Right lobe of liver (tissue), 6 donors: ENCODE measurements around the gene PPP1R15B. TPM values are rescaled to one million over a fixed set of nuclear protein-coding genes. Genes with fewer than 3 reads are reported as not detected.
A peak's percentile ranks its signal among the peaks of the same experiment; 100 is the strongest.

Source experiments
- ATAC-seq, 4 donors: fragments of 200-7000 bp; cut with Tn5 transposase; one replicate each; pipeline ENCODE4 v1.9.1; 2020; ENCODE audit warnings: mild to moderate bottlenecking in 4 of 4, moderate library complexity in 4 of 4
- DNase-seq, 3 donors: peaks; one replicate each; pipeline ENCODE4 v3.0.0-alpha.2; 2020
- H3K27ac ChIP-seq, 3 donors: fragments of 200-600 bp; one replicate each; pipeline ENCODE4 v1.8.0; 2022
- H3K27me3 ChIP-seq, 2 donors: fragments of 200-600 bp; one replicate each; pipeline ENCODE4 v1.8.0; 2022
- H3K36me3 ChIP-seq, 4 donors: fragments of 200-600 bp; sonication (generic) in 1 of 4; one replicate each; pipeline versions ENCODE4 v1.5.1 to v1.8.0; 2017 to 2022; ENCODE audit warnings: control low read depth in 1 of 4
- H3K4me1 ChIP-seq, 4 donors: fragments of 200-600 bp; sonication (generic) in 1 of 4; one replicate each; pipeline versions ENCODE4 v1.5.1 to v1.8.0; 2017 to 2022; ENCODE audit warnings: control low read depth in 1 of 4
- H3K4me3 ChIP-seq, 3 donors: fragments of 200-600 bp; one replicate each; pipeline ENCODE4 v1.8.0; 2022
- H3K9me3 ChIP-seq, 4 donors: fragments of 200-600 bp; sonication (generic) in 1 of 4; one replicate each; pipeline versions ENCODE4 v1.5.1 to v1.8.0; 2017 to 2022; ENCODE audit warnings: control low read depth in 1 of 4
- CTCF ChIP-seq, 4 donors: fragments of 200-600 bp in 3 of 4; fragments of 450-650 bp in 1 of 4; IDR thresholded peaks; one replicate each; pipeline versions ENCODE4 v1.5.1 to v1.8.0; 2016 to 2022; ENCODE audit warnings: antibody characterized with exemption in 4 of 4, mild to moderate bottlenecking in 2 of 4
- POLR2A ChIP-seq: fragments of 450-650 bp; IDR thresholded peaks from one replicate; pipeline ENCODE4 v1.6.1; 2017; ENCODE audit warnings: antibody characterized with exemption, mild to moderate bottlenecking
- WGBS: methylation state at CpG from one replicate; pipeline ENCODE4 v1.1.6; 2018; ENCODE audit warnings: low coverage, low lambda C conversion rate; ENCODE audit not compliant: insufficient coverage; ENCODE audit errors: missing lambda C conversion rate; 5-methylcytosine and 5-hydroxymethylcytosine counted together
- intact Hi-C, 2 donors: fragments of 100-400 bp; cut with DNase I; formaldehyde crosslinking; loops; one replicate each; pipeline versions ENCODE4 v1.11.2 to v1.14.1; 2022
- total RNA-seq, 6 experiments: library from RNA; depleted of rRNA in 2 of 6; stranded (reverse); fragments of >200 nt in 2 of 6; fragmentation: NEBNext Ultra II Directional in 3 of 6; extraction: Animal tissue kit (Norgen Biotek cat#: 25700) in 3 of 6; gene quantifications; one replicate each; pipeline versions ENCODE4 v1.1.0 to v1.2.4, GENCODE V29; 2016 to 2023
- donor health status: DM: no; HTN: yes; CAD: no.
- donor health status: DM: no; HTN: no; CAD: no.
- donor health status: DM: no; HTN: no; CAD: no.
- donor health status: DM: no; HTN: yes; CAD: no.
- donor health status: DM: no; HTN: yes; CAD: no.

PPP1R15B gene
- total RNA-seq, 6 experiments from 2014 or later, result 28.6 to 43.6 (median 34.3) TPM

GRCh38 chr1:204442376-204443259 lies 31.0 kb upstream of the PPP1R15B start:
- Histone ChIP-seq H3K27me3 (no peaks in the 10 kb centered on the region), H3K27ac (peak overlapping the region in 2 of 3 donors; percentile 53 to 60), H3K4me3 (no peak overlapping the region), H3K4me1 (peaks cover 0 to 39% (median 4%) of the 10 kb centered on the region in 4 donors), H3K9me3 (no peaks in the 10 kb centered on the region), H3K36me3 (peaks cover 0 to 2% (median 0%) of the 10 kb centered on the region in 4 donors)
- intact Hi-C loops, result loop anchor here in 1 of 2 donors (5.0 kb wide), 1 partner anchor 60 kb away; no protein-coding TSS in a partner anchor
- DNase-seq (peak in 1 of 3 donors; percentile 72), ATAC-seq (peak; percentile 62 to 82 (median 70))
- TF ChIP-seq CTCF (IDR thresholded peaks at IDR 0.05) (no peak), POLR2A (no peak)
- WGBS, result 43% methylated on average over 8 of the region's 13 CpGs

DNA sequence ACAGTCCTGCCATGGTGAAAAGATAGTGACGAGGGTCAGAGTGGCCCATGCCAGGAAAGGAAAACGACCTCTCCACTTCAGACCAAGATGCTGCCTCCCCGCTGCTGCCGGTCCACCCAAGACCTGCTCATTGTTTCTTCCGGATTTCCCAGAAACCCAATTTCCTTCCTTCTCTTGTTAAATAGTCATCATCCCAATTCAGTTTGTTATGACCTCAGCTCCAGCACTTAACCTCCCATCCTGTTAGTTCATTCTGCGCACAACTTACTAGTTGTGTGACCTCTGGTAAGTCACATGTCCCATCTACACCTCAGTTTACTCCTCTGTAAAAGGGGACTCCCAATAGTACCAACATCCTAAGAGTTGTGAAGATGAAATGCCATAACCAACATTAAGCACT lies 29.9 kb upstream of the PPP1R15B start:
- TF ChIP-seq POLR2A, result no peak
- no peak for TF ChIP-seq CTCF (IDR thresholded peaks at IDR 0.05)
- Histone ChIP-seq H3K27ac (no peak overlapping the region), H3K4me1 (peaks cover 0 to 42% (median 4%) of the 10 kb centered on the region in 4 donors), H3K36me3 (peaks cover 0 to 2% (median 0%) of the 10 kb centered on the region in 4 donors), H3K4me3 (no peak overlapping the region), H3K27me3 (no peaks in the 10 kb centered on the region), H3K9me3 (no peaks in the 10 kb centered on the region)
- DNase-seq (no peak), ATAC-seq (peak in 1 of 4 donors; percentile 4)
- WGBS, result 84% methylated on average over 6 of the region's 6 CpGs
- intact Hi-C loops, result loop anchor here in 1 of 2 donors (5.0 kb wide), 1 partner anchor 61 kb away; no protein-coding TSS in a partner anchor

GRCh38 chr1:204439621-204440375 lies 28.2 kb upstream of the PPP1R15B start:
- H3K27me3 ChIP-seq, result no peaks in the 10 kb centered on the region
- TF ChIP-seq POLR2A, result no peak
- no peak for TF ChIP-seq CTCF (IDR thresholded peaks at IDR 0.05)
- peaks cover 0 to 2% (median 0%) of the 10 kb centered on the region in 4 donors for H3K36me3 ChIP-seq
- H3K9me3 ChIP-seq, result no peaks in the 10 kb centered on the region
- H3K27ac ChIP-seq, result no peak overlapping the region
- peaks cover 0 to 60% (median 11%) of the 10 kb centered on the region in 4 donors for H3K4me1 ChIP-seq
- intact Hi-C loops, result loop anchor here in 1 of 2 donors (5.0 kb wide), 1 partner anchor 63 kb away; no protein-coding TSS in a partner anchor
- ATAC-seq (no peak), DNase-seq (no peak)
- WGBS, result 67% methylated on average over 8 of the region's 13 CpGs
- no peak overlapping the region for H3K4me3 ChIP-seq

DNA sequence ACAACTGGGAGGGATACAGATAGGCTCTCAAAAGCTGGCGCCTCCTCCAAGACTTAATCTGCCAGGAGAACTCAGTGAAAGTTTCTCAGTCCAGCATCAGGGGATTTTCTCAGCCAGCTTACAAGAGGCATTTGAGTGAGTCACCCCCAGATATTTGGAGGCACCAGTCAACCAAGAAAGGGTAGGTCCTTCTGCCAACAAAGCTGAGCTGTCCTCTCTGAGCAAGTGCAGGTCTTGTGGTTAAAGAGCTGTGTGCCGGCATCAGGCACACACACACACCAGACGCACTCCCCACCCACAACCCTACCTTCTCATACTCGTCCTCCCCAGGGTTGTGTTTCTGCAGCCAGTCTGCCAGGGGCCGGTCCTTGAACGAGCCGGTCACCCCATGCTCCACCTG lies 27.0 kb upstream of the PPP1R15B start:
- Histone ChIP-seq H3K27me3 (no peaks in the 10 kb centered on the region), H3K9me3 (no peaks in the 10 kb centered on the region), H3K4me3 (no peak overlapping the region), H3K36me3 (peaks cover 0 to 5% (median 0%) of the 10 kb centered on the region in 4 donors), H3K4me1 (peaks cover 0 to 68% (median 11%) of the 10 kb centered on the region in 4 donors), H3K27ac (no peak overlapping the region)
- WGBS, result 79% methylated on average over 4 of the region's 7 CpGs
- TF ChIP-seq POLR2A, result no peak
- TF ChIP-seq CTCF (IDR thresholded peaks at IDR 0.05), result no peak
- DNase-seq (no peak), ATAC-seq (no peak)
- intact Hi-C loops, result no loop called here
